H1 (cell line): ENCODE results near the gene SH3BGRL3.

Source experiments
- CHD2 ChIP-seq: IDR thresholded peaks from 2 replicates; pipeline ENCODE4 v1.6.1; 2012; ENCODE audit warnings: low read length, improper control_type of control experiment
- CTCF ChIP-seq, 3 experiments: IDR thresholded peaks; 1 replicate in 2 of 3; 2 replicates in 1 of 3; pipeline versions ENCODE4 v1.5.1 to v1.6.1; 2011; ENCODE audit warnings: low read length in 3 of 3, mild to moderate bottlenecking in 3 of 3, inconsistent platforms in 2 of 3, low read depth in 1 of 3, moderate library complexity in 1 of 3; ENCODE audit not compliant: insufficient read depth in 1 of 3; ENCODE audit errors: control extremely low read depth in 1 of 3
- EP300 ChIP-seq, 2 experiments: IDR thresholded peaks; 1 replicate in 1 of 2; 2 replicates in 1 of 2; pipeline ENCODE4 v1.6.1; 2011 to 2012; ENCODE audit warnings: low read depth in 2 of 2, low read length in 2 of 2, mild to moderate bottlenecking in 2 of 2, borderline replicate concordance in 1 of 2, inconsistent platforms in 1 of 2, moderate library complexity in 1 of 2
- MAFK ChIP-seq: IDR thresholded peaks from 2 replicates; pipeline ENCODE4 v1.6.1; 2012; ENCODE audit warnings: low read depth, mild to moderate bottlenecking, improper control_type of control experiment, low read length
- POLR2AphosphoS5 ChIP-seq: IDR thresholded peaks from 2 replicates; pipeline ENCODE4 v1.6.1; 2011; ENCODE audit warnings: low read depth, low read length
- RAD21 ChIP-seq, 2 experiments: IDR thresholded peaks in 1 of 2; conservative IDR thresholded peaks in 1 of 2; 2 replicates each; pipeline ENCODE4 v1.6.1; 2011; ENCODE audit warnings: low read depth in 2 of 2, low read length in 2 of 2, improper control_type of control experiment in 1 of 2, inconsistent platforms in 1 of 2, mild to moderate bottlenecking in 1 of 2, moderate library complexity in 1 of 2
- SP4 ChIP-seq: IDR thresholded peaks from 2 replicates; pipeline ENCODE4 v1.6.1; 2012; ENCODE audit warnings: low read length, inconsistent platforms
- TEAD4 ChIP-seq: IDR thresholded peaks from 2 replicates; pipeline ENCODE4 v1.6.1; 2012; ENCODE audit warnings: low read depth, low read length, inconsistent platforms, mixed read lengths
- TF ChIP-seq, protein P1 (sequence below): IDR thresholded peaks from 2 replicates; pipeline ENCODE4 v1.6.1; 2011; ENCODE audit warnings: low read length, improper control_type of control experiment

GRCh38 chr1:26320896-26321295 lies 41.0 kb downstream of the SH3BGRL3 start:
- no peak for TF ChIP-seq CTCF (IDR thresholded peaks at IDR 0.05; ENCODE audit: control extremely low read depth in 1 of 3, insufficient read depth in 1 of 3, low read depth in 1 of 3, low read length in 3 of 3)
- no peak for TF ChIP-seq TEAD4
- TF ChIP-seq EP300 (IDR thresholded peaks at IDR 0.05; ENCODE audit: borderline replicate concordance in 1 of 2, low read depth in 2 of 2, low read length in 2 of 2), result no peak
- no peak for TF ChIP-seq POLR2AphosphoS5
- TF ChIP-seq RAD21 (IDR thresholded peaks at IDR 0.05 in 1 of 2, conservative IDR thresholded peaks at IDR 0.05 in 1 of 2; ENCODE audit: low read depth in 2 of 2, low read length in 2 of 2), result no peak
- TF ChIP-seq SP4, result no peak
- TF ChIP-seq, protein P1, sequence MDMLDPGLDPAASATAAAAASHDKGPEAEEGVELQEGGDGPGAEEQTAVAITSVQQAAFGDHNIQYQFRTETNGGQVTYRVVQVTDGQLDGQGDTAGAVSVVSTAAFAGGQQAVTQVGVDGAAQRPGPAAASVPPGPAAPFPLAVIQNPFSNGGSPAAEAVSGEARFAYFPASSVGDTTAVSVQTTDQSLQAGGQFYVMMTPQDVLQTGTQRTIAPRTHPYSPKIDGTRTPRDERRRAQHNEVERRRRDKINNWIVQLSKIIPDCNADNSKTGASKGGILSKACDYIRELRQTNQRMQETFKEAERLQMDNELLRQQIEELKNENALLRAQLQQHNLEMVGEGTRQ, result no peak
- no peak for TF ChIP-seq CHD2
- no peak for TF ChIP-seq MAFK
